ENCODE data around the gene PDE6A. TPM values are rescaled to one million over a fixed set of nuclear protein-coding genes. Genes with fewer than 3 reads are reported as not detected.

The PDE6A gene
- total and polyA plus RNA-seq, 2 of the 8 experiments (the other 6 are each of a cell fraction or from before 2014, with no cell fraction given): not detected

DNA sequence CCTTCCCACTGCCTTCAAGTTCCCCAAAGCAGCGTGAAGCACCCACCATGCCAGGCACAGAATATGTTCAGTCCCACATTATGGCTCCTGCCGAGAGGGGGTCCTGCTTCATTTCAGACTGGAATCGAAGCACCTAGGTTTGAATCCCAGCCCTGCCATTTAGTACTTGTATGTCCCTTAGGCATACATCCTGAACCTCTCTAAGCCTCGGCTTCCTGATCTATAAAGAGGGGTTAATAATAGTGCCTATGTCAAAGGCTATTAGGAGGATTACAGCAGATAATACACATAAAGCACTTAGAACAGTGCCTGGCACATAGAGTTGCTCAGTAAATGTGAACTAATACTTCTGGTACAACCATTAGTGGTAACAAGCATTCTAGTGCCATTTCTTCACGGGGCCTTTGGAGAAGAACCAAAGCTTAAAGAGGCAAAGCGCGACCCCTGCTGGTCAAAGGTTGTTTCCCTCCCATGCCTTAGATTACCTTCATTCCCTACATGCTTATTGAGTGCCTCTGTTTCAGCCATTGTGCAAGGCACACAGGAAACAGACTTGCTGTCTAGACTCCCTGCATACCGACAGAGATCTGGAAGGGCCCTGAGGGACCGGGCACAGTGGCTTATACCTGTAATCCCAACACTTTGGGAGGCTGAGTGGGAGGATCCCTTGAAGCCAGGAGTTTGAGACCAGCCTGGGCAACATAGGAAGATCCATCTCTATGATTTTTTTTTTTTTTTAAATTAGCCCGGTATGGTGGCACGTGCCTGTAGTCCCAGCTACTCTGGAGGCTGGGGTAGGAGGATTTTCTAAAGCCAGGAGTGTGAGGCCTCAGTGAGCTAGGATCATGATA lies 116.2 kb downstream of the PDE6A start (continued):
- TF ChIP-seq BCL11A (IDR thresholded peaks at IDR 0.05; ENCODE audit: low read depth in 2 of 2, low read length in 2 of 2) (no peak), RAD21 (IDR thresholded peaks at IDR 0.05 in 1 of 2, conservative IDR thresholded peaks at IDR 0.05 in 1 of 2; ENCODE audit: low read depth in 2 of 2, low read length in 2 of 2) (peak; percentile 92 to 94), NRF1 (IDR thresholded peaks at IDR 0.05; ENCODE audit: low read depth, low read length) (no peak), HDAC6 (IDR thresholded peaks at IDR 0.05; ENCODE audit: low read depth, low read length) (no peak)
